ENCODE measurements around the gene RTF1. TPM values are rescaled to one million over a fixed set of nuclear protein-coding genes. Genes with fewer than 3 reads are reported as not detected.
"Not testable (repeated sequence)": the region's sequence is repeated elsewhere in the genome, so short reads cannot be mapped to it uniquely, and the experiment has no call there.

RTF1 gene
- polyA plus RNA-seq, 1 donor from 2014 or later, result 39.2 TPM

DNA sequence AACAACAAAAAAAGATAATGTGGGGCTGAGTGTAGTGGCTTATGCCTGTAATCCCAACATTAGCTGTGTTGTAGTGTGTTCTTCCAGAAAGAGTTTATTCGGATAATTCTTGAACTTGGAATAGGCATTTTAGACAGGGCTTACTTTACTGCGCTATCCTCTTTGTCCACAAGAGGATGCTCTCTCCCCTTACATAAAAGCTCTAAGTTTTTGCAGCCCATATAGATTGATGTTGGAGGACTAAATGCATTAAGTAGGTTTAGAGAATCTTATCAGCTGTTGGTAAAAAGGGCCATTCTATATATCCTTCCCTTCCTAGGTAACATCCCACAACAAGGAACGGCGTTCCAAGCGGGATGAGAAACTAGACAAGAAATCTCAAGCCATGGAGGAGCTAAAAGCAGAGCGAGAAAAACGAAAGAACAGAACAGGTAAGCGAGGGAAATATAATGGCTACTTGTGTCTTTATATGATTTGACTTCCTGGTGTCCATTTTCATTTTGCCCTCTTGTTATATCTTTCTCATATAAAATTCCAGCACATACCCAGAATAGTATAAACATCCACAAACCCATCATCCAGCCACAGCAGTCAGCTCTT is 49.0 kb downstream of the RTF1 start:
- no peak overlapping the region for H3K4me3 Mint-ChIP-seq
- H3K36me3 Mint-ChIP-seq, result peaks cover 15% of the 10 kb centered on the region

DNA sequence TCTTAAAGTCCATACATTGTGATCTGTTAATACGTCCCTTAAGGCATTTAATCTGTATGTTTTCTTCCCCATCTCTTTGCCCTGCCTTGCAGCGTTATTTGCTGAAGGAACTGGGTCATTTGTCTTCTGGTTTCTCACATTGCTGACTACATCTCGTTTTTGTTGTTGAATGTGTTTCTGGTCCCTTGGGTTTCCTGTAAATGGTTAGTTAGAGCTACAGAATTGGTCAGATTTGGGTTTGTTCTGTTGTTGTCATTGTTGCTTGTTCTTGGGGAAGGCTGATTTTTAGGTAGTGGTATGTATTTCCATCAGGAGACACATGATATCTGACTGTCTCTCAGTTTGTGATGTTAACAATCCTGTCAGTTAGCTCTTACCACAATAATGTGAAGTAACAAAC is 49.8 kb downstream of the RTF1 start:
- H3K27ac Mint-ChIP-seq, result no peak overlapping the region
- peaks cover 15% of the 10 kb centered on the region for H3K36me3 Mint-ChIP-seq
- peaks cover 0 to 1% (median 0%) of the 10 kb centered on the region in 3 donors for H3K9me3 Mint-ChIP-seq
- no peaks in the 10 kb centered on the region for H3K27me3 Mint-ChIP-seq
- H3K4me3 Mint-ChIP-seq, result no peak overlapping the region
- H3K4me1 Mint-ChIP-seq, result peaks cover 2 to 10% (median 5%) of the 10 kb centered on the region in 3 donors

More for the DNA sequence above, 49.0 kb downstream of the RTF1 start:
- Mint-ChIP-seq H3K4me1 (peaks cover 2 to 10% (median 5%) of the 10 kb centered on the region in 3 donors), H3K27me3 (no peaks in the 10 kb centered on the region), H3K27ac (peak overlapping the region in 1 of 3 donors; percentile 92), H3K9me3 (peaks cover 0 to 1% (median 0%) of the 10 kb centered on the region in 3 donors)

DNA sequence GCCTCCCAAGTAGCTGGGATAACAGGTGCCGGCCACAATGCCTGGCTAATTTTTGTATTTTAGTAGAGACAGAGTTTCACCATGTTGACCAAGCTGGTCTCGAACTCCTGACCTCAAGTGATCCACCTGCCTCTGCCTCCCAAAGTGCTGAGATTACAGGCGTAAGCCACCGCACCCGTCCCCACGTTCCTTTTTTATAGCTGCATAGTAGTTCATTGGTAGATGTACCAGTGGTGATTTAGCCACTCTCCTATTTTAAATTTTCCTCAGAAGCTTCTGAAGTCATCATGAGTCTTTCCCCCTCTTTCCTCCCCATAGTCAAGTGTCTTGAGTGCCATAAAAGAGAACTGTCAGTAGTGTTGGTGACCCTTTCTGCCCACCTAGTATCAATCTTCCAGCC is 52.7 kb downstream of the RTF1 start:
- not testable (repeated sequence) for H3K9me3 Mint-ChIP-seq, H3K27ac Mint-ChIP-seq, H3K27me3 Mint-ChIP-seq, H3K4me1 Mint-ChIP-seq, H3K4me3 Mint-ChIP-seq
- peaks cover 11% of the 10 kb centered on the region for H3K36me3 Mint-ChIP-seq

DNA sequence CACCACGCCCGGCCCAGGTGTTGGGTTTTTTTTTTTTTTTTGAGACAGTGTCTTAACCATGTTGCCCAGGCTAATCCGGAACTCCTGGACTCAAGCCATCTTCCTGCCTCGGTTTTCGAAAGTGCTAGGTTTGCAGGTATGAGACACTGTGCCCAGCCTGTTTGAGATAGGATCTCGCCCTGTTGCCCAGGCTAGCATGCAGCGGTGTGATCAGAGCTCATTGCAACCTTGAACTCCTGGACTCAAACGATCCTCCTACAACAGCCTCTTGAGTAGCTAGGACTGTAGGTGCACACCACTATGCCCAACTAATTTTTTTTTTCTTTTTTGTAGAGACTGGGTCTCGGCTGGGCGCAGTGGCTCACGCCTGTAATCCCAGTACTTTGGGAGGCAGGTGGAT is 56.5 kb downstream of the RTF1 start:
- Mint-ChIP-seq H3K36me3 (peaks cover 10% of the 10 kb centered on the region), H3K4me1 (no peaks in the 10 kb centered on the region), H3K9me3 (peaks cover 0 to 1% (median 0%) of the 10 kb centered on the region in 3 donors)

DNA sequence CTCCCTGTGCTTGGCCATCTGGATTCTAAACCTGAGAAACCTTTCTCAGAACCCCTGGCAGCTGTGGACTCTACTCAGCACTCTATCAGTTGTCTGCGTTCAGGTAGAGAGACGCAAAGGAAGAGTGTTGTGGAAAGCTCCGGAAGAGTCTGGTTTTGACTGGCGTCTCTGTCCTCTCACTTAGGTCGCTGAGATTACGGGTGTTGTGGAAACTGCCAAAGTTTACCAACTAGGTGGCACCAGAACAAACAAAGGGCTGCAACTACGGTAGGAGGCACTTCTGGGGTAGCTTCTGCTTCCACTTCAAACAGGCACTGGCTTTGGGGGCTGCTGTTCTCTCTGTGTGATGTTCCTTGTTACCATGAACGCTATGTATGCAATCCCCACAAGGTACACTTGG is 57.5 kb downstream of the RTF1 start:
- Mint-ChIP-seq H3K4me3 (no peak overlapping the region), H3K36me3 (peaks cover 12% of the 10 kb centered on the region)

More for the DNA sequence above, 56.5 kb downstream of the RTF1 start:
- Mint-ChIP-seq H3K27me3 (no peaks in the 10 kb centered on the region), H3K27ac (no peak overlapping the region), H3K4me3 (no peak overlapping the region)

GRCh38 chr15:41474941-41475340 is 58.0 kb downstream of the RTF1 start:
- peaks cover 9% of the 10 kb centered on the region for H3K36me3 Mint-ChIP-seq
- H3K27me3 Mint-ChIP-seq, result no peaks in the 10 kb centered on the region
- no peak overlapping the region for H3K4me3 Mint-ChIP-seq
- no peaks in the 10 kb centered on the region for H3K4me1 Mint-ChIP-seq
- no peaks in the 10 kb centered on the region for H3K9me3 Mint-ChIP-seq
- H3K27ac Mint-ChIP-seq, result no peak overlapping the region

More for the DNA sequence above, 57.5 kb downstream of the RTF1 start:
- H3K27ac Mint-ChIP-seq, result no peak overlapping the region
- peaks cover 0 to 1% (median 0%) of the 10 kb centered on the region in 3 donors for H3K9me3 Mint-ChIP-seq
- no peaks in the 10 kb centered on the region for H3K4me1 Mint-ChIP-seq
- H3K27me3 Mint-ChIP-seq, result no peaks in the 10 kb centered on the region

GRCh38 chr15:41476416-41477048 is 59.6 kb downstream of the RTF1 start:
- Mint-ChIP-seq H3K9me3 (no peaks in the 10 kb centered on the region), H3K4me3 (no peak overlapping the region), H3K27ac (peak overlapping the region in 1 of 3 donors; percentile 69), H3K36me3 (peaks cover 16% of the 10 kb centered on the region), H3K27me3 (no peaks in the 10 kb centered on the region), H3K4me1 (peaks cover 0 to 3% (median 0%) of the 10 kb centered on the region in 3 donors)

GRCh38 chr15:41480396-41481140 is 63.7 kb downstream of the RTF1 start:
- peaks cover 16% of the 10 kb centered on the region for H3K36me3 Mint-ChIP-seq
- H3K27me3 Mint-ChIP-seq, result no peaks in the 10 kb centered on the region
- H3K9me3 Mint-ChIP-seq, result no peaks in the 10 kb centered on the region
- peaks cover 11% of the 10 kb centered on the region in 3 donors for H3K4me1 Mint-ChIP-seq
- H3K4me3 Mint-ChIP-seq, result no peak overlapping the region
- H3K27ac Mint-ChIP-seq, result peak overlapping the region in 1 of 3 donors; percentile 91

DNA sequence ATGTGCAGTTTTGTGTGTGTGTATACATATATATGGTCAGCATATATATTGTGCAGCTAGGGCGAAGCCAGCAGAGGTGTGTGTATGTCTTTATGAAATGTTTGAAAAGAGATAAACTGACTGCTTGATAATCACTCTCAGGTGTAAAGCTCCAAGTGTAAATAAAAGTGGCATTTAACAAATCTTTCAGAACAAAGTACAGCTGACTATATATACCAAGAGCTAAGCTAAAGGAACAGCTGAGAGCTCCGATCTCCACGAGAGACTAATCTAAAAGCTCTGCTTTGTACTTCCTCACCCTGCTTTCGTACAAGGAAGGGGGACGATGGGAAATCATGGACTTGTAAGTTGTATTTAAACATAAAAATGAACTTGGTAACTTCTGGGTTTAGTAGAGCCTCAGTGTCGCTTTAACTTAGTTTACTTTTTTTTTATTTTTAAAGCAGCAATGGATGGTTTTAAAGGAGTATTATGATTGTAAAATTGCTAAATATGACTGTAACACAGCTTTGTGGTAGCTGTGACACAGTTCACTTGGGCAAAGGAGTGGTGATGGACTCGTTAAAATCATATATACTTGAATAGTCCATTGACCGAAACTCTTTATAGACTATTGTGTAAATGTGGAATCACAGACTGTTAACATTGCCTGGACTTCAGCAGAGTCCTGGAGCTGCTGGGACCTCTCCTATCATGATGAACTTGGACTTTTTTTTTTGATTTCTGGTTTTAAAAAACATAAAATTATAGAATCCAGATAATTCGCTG is 65.4 kb downstream of the RTF1 start:
- H3K9me3 Mint-ChIP-seq, result no peaks in the 10 kb centered on the region
- no peaks in the 10 kb centered on the region for H3K27me3 Mint-ChIP-seq
- peak overlapping the region in 1 of 3 donors; percentile 73 for H3K27ac Mint-ChIP-seq
- peaks cover 11% of the 10 kb centered on the region in 3 donors for H3K4me1 Mint-ChIP-seq
- H3K36me3 Mint-ChIP-seq, result peaks cover 12% of the 10 kb centered on the region
- H3K4me3 Mint-ChIP-seq, result peak overlapping the region in 1 of 4 donors; percentile 56

DNA sequence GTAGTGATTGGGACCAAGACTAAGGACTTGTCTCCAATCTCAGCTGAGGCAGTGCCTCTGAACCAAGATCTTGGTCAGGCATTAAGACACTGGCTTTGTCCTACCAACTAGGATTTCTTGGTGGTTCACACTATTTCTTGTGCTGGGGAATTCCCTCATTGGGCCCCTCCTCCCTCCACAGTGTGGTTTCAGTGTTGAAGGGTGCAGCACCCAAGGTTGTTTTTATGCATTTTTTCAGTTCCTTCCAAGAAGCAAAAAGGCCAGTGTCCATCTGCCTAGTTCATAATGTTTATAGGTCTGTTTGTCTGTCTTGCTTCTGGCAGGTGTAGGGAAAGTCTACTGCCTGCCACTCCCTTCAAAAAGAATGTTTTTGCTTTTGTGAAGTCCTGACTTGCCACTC is 66.2 kb downstream of the RTF1 start:
- Mint-ChIP-seq H3K27me3 (peaks cover 2% of the 10 kb centered on the region), H3K36me3 (peaks cover 9% of the 10 kb centered on the region), H3K4me1 (peaks cover 11% of the 10 kb centered on the region in 3 donors), H3K4me3 (peak overlapping the region; percentile 13 to 56 (median 46)), H3K9me3 (no peaks in the 10 kb centered on the region), H3K27ac (peak overlapping the region in 2 of 3 donors; percentile 55 to 73)

DNA sequence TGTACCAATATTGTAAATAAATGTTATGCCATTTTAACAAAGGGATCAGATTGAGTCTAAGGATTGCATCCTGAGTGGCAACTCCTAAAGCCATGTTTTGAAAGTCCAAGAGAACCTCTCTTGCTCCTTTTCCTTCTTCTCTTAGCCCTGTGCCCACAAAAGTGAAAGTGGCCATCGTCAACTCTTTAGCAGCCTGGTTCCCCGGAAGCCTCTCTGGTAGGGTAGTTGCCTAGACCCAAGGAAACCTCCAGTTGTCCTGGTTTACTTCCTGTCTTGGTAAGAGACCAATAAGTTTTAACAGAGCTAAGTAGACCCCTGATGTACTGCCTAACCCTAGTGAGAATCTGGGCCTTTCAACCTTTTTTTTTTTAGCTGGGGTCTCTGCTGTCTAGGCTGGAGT is 66.6 kb downstream of the RTF1 start:
- peak overlapping the region in 3 of 4 donors; percentile 13 to 49 (median 41) for H3K4me3 Mint-ChIP-seq
- H3K36me3 Mint-ChIP-seq, result peaks cover 9% of the 10 kb centered on the region
- H3K27me3 Mint-ChIP-seq, result peaks cover 2% of the 10 kb centered on the region
- peak overlapping the region in 2 of 3 donors; percentile 14 to 73 for H3K27ac Mint-ChIP-seq
- H3K4me1 Mint-ChIP-seq, result peaks cover 11% of the 10 kb centered on the region in 3 donors
- H3K9me3 Mint-ChIP-seq, result no peaks in the 10 kb centered on the region

GRCh38 chr15:41484937-41485625 is 68.2 kb downstream of the RTF1 start:
- Mint-ChIP-seq H3K36me3 (peaks cover 7% of the 10 kb centered on the region), H3K9me3 (no peaks in the 10 kb centered on the region), H3K4me1 (peaks cover 11% of the 10 kb centered on the region in 3 donors), H3K27me3 (peaks cover 4% of the 10 kb centered on the region), H3K27ac (no peak overlapping the region), H3K4me3 (no peak overlapping the region)

GRCh38 chr15:41486286-41486685 is 69.4 kb downstream of the RTF1 start:
- H3K4me1 Mint-ChIP-seq, result peaks cover 11% of the 10 kb centered on the region in 3 donors
- H3K27me3 Mint-ChIP-seq, result peaks cover 11% of the 10 kb centered on the region
- H3K9me3 Mint-ChIP-seq, result no peaks in the 10 kb centered on the region

GRCh38 chr15:41487381-41487780 is 70.5 kb downstream of the RTF1 start:
- peaks cover 1% of the 10 kb centered on the region for H3K36me3 Mint-ChIP-seq
- H3K4me1 Mint-ChIP-seq, result peaks cover 11 to 14% (median 13%) of the 10 kb centered on the region in 3 donors
- peaks cover 20% of the 10 kb centered on the region for H3K27me3 Mint-ChIP-seq
- H3K27ac Mint-ChIP-seq, result peak overlapping the region in 1 of 3 donors; percentile 73
- H3K9me3 Mint-ChIP-seq, result no peaks in the 10 kb centered on the region
- H3K4me3 Mint-ChIP-seq, result no peak overlapping the region

More at GRCh38 chr15:41486286-41486685, 69.4 kb downstream of the RTF1 start:
- Mint-ChIP-seq H3K27ac (no peak overlapping the region), H3K36me3 (no peaks in the 10 kb centered on the region), H3K4me3 (no peak overlapping the region)
